GM12801 (cell line): Measurements from ENCODE around the gene LRIG1.

Experiments
- TF ChIP-seq, protein P1 (sequence below): IDR thresholded peaks from one replicate; pipeline ENCODE4 v1.5.1; 2011; ENCODE audit warnings: control low read depth; ENCODE audit not compliant: insufficient read length; ENCODE audit errors: extremely low read depth

Gene LRIG1

DNA sequence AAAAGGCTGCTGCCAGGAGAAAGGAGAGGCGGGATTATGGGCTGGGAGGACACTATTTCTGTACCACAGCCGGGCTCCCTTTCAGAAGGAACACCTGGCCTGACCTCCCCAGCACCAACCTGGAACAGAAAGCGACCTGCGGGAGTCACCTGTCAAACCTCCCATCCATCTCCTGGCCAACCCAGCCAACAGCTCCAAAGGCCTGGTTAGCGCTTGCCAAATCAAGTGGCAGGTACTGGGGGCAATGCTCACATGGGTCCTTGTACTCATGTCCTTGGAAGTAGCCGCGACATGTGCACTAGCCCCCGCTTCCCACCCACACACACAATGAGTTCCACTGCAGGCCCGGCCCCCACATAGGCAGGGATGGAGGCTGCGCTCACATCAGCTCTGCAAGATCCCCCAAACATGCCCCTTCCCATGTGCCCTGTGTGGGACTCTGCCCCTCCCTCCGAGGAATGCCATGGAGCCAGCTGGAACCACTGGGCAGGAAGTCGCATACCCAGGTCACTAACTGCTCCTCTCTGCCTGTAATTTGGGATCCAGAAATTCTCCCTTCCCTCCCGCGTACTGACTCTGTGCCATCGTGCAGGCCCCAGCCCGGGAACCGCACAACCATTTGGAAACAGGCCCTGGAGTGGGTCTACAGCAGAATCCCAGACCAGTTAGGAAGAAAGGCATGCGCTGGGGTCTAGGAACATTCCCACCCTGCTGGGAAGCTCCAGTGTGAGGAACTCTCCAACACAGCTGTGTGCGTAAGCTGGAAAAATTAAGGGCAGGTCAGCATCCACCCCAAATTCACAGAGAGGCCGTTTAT lies 98.9 kb downstream of the LRIG1 start:
- TF ChIP-seq, protein P1, sequence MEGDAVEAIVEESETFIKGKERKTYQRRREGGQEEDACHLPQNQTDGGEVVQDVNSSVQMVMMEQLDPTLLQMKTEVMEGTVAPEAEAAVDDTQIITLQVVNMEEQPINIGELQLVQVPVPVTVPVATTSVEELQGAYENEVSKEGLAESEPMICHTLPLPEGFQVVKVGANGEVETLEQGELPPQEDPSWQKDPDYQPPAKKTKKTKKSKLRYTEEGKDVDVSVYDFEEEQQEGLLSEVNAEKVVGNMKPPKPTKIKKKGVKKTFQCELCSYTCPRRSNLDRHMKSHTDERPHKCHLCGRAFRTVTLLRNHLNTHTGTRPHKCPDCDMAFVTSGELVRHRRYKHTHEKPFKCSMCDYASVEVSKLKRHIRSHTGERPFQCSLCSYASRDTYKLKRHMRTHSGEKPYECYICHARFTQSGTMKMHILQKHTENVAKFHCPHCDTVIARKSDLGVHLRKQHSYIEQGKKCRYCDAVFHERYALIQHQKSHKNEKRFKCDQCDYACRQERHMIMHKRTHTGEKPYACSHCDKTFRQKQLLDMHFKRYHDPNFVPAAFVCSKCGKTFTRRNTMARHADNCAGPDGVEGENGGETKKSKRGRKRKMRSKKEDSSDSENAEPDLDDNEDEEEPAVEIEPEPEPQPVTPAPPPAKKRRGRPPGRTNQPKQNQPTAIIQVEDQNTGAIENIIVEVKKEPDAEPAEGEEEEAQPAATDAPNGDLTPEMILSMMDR: no peak

DNA sequence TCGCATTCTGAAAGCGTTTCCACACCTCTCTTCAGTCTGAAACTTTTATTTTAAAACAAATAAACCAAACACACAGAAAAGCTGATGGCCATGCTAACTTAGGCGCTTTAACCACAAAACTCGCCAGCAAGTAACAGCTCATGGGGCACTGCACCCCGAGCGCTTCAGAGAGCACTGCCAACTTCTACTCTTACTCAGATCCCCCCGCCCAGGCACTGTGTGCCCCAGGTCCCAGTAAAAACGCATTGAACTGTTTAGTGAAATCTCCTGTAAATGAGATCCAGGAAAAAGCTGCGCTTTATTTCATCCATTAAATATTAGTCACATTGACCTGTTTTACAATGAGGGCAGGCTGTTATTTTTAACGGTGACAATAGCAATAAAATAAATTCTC lies 99.7 kb downstream of the LRIG1 start:
- TF ChIP-seq, protein P1: no peak

DNA sequence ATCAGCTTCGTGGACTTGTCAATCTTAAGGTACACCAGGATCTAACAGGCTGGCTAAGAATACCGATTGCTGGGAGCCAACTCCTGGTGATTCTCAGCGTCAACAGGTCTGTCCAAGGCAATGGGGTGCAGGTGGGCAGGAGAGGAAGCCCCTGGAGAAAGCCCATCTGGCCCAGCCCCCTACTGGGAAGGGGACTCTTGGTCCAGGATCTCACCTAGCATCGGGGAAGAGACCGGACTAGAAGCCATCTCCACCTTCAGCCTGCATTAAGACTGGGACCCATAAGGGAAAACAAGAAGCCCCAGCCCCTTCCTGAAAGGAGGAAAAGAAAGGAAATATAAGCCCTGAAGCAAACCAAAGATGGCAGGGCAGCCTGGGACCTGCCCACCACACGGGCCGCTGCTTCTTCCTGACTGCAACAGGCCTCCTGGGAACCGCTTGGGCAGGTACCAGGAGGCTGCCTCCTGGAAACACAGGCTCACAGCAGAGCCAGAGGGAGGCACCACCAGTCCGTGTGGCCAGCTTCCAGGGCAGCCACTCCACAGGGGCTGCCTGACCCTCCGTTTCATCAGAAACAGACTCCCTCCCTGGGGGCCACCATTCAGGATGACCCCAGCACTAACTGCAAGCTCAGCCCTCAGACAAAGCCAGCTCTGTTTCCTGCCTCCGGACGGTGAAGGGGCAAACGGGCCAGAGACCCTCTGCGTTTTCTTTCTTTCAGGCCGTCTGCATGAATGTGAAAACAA lies 100.2 kb downstream of the LRIG1 start:
- TF ChIP-seq, protein P1: no peak

DNA sequence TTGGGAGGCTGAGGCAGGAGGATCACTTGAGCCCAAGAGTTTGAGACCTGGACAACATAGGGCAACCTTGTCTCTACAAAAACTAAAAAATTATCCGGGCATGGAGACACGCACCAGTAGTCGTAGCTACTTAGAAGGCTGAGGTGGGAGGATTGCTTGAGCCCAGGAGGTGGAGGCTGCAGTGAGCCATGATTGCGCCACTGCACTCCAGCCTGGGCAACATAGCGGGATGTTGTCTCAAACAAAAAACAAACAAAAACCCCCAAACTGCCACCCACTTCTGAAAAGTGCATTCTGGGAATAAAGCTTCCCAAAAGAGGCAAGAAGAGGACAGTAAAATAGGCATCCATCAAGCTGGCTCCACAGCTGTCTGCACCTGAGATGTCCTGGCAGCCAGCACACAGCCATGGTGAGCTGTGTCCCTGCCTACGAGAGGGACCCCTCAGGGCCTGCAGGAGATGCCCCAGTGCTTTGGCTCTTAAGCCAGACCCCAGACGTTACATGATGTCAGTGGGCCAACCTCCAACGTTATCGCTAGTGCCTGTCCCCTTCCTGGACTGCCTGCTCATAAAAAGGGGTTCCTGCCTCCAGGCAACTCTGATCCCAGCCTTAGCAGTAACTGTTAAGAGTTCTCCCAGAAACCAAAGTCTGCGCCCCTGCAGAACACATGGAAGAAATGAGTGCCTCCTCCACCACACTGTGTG lies 101.1 kb downstream of the LRIG1 start:
- TF ChIP-seq, protein P1: no peak

DNA sequence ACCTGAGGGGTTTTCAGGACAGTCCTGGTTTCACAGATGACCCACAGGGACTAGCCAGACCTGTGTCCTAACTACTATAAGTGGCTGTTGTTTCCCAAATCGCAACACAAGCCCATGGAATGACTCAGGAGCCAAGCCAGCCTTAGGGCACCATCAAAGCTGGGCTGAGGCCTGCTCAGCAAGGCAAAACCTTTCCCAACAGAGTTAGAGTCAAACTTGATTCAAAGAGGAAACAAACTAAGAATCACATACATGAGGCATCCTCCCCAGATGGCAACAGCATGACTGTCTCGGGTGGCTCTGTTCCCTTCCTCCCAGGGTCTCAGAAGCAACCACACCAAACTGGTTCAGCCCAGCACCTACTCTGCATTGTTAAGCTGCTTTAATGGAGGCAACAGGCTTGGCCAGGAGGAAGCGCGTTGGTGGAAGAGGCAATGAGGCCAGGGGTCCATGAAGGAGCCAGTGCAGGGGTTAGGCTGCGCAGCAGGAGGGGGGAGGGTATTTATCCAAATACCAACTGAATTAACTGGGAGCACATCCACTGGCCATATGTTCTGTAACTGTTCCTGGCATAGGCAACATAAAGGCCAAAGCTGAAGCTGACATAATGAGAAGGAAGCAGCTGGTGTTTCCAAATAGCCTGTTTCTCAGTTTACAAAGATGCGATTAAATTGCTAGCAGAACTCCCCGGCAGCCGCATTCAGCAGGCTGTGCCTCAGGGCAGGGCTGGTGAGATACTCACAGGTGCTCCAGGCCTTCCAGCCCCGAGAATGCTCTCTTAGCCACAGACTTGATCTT lies 102.4 kb downstream of the LRIG1 start:
- TF ChIP-seq, protein P1: no peak

DNA sequence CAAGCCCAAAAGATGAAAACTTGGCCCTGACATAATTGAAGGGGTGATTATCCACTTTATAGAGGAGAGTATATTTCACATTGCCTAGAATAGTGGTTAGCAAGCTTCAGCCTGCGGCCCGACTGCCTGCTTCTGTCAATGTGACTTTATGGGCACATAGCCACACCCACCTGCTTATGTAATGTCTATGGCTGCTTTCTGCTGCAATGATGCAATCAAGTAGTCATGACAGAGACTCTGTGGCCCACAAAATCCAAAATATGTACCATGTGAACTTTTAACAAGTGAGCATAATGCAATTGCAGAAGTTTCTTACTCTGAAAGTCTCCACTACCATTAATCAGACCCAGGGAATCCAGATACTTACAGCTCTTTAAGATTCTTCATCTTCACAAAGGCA lies 103.1 kb downstream of the LRIG1 start:
- TF ChIP-seq, protein P1: no peak
